ENCODE data around the gene SLC33A1. TPM values are rescaled to one million over a fixed set of nuclear protein-coding genes. Genes with fewer than 3 reads are reported as not detected.

SLC33A1 gene
- total RNA-seq, 2 experiments from 2014 or later, result 18.5 to 19.8 TPM

DNA sequence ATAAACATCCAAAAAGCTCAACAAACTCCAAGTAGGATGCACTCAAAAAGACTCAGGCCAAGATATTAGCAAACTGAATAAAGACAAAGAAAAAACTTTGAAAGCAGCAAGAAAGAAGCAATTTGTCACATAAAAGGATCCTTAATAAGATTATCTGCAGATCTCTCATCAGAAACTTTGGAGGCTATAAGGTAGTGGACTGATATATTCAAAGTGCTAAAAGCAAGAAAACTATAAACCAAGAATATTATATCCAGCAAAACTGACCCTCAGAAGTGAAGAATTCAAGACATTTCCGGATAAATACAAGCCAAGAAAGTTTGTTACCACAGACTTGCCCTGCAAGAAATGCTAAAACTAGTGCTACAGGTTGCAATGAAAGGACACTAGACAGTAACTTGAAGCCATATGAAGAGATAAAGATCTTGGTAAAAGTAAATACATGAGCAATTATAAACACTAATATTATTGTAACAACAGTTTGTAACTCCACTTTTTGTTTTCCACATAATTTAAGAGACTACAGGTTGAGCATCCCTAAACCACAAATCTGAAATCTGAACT lies 71.8 kb downstream of the SLC33A1 start:
- intact Hi-C loops (cut with micrococcal nuclease), result no loop called here
- H3K4me1 Mint-ChIP-seq (ENCODE audit: low read depth), result peaks cover 7% of the 10 kb centered on the region
- peaks cover 6% of the 10 kb centered on the region for H3K9me3 Mint-ChIP-seq
- TF ChIP-seq, protein P1, sequence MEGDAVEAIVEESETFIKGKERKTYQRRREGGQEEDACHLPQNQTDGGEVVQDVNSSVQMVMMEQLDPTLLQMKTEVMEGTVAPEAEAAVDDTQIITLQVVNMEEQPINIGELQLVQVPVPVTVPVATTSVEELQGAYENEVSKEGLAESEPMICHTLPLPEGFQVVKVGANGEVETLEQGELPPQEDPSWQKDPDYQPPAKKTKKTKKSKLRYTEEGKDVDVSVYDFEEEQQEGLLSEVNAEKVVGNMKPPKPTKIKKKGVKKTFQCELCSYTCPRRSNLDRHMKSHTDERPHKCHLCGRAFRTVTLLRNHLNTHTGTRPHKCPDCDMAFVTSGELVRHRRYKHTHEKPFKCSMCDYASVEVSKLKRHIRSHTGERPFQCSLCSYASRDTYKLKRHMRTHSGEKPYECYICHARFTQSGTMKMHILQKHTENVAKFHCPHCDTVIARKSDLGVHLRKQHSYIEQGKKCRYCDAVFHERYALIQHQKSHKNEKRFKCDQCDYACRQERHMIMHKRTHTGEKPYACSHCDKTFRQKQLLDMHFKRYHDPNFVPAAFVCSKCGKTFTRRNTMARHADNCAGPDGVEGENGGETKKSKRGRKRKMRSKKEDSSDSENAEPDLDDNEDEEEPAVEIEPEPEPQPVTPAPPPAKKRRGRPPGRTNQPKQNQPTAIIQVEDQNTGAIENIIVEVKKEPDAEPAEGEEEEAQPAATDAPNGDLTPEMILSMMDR (IDR thresholded peaks at IDR 0.05), result no peak
- DNase-seq (no peak), ATAC-seq (no peak)
- no peak overlapping the region for H3K4me3 Mint-ChIP-seq
- no peak overlapping the region for H3K27ac Mint-ChIP-seq
- CTCF ChIA-PET, result no interaction called here
- POLR2A ChIA-PET, result no interaction called here
- no peaks in the 10 kb centered on the region for H3K27me3 Mint-ChIP-seq
- H3K36me3 Mint-ChIP-seq (ENCODE audit: low read depth), result peaks cover 21% of the 10 kb centered on the region

DNA sequence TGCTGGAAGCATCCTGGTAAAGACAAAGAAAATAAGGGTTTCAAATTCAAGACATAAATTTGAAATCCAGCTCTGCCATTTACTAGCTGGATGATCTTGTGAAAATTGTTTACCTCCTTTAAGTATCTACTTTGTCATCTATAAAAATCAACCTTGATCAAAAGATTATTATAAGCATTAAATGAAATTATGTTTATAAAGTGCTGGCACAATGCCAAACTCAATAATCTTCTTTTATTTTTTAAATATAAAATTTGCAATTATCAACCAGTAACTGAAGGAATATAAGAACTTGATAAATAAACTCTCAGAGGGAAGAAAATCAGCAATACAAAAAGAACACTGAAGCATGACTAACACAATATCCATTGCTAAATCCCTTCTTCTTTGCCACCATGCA lies 73.9 kb downstream of the SLC33A1 start:
- Mint-ChIP-seq H3K27me3 (no peaks in the 10 kb centered on the region), H3K4me1 (ENCODE audit: low read depth) (no peaks in the 10 kb centered on the region), H3K4me3 (no peak overlapping the region), H3K9me3 (peaks cover 6% of the 10 kb centered on the region), H3K36me3 (ENCODE audit: low read depth) (peaks cover 21% of the 10 kb centered on the region), H3K27ac (no peak overlapping the region)
- no peak for DNase-seq
- POLR2A ChIA-PET, result no interaction called here
- TF ChIP-seq, protein P1 (IDR thresholded peaks at IDR 0.05), result no peak
- CTCF ChIA-PET, result interaction anchor here (1.4 to 1.9 kb wide), 3 partner anchors 26 to 428 kb away, joined by 3 to 7 read pairs (median 4); partner anchors contain the start of gene C3orf33
- intact Hi-C loops (cut with micrococcal nuclease), result no loop called here
- ATAC-seq, result no peak

DNA sequence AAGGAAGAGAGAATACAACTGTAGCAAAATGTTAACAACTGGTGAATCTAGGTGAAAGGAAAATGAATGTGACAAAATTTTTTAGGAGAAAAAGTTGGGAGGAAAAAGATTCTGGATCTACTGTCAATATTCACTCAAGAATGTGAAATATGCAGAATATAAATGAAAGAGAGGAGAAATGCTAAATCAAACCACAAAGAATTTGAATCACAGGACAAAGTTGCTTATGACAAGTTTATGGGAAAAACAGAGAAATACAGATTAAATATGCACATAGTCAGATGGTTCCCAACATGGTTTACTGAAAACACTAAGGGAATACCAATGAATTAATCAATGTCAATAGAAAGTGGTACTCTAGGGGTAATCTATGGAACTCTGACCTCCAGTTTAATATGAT lies 75.8 kb downstream of the SLC33A1 start:
- Mint-ChIP-seq H3K4me3 (no peak overlapping the region), H3K36me3 (ENCODE audit: low read depth) (peaks cover 29% of the 10 kb centered on the region), H3K4me1 (ENCODE audit: low read depth) (no peaks in the 10 kb centered on the region), H3K27ac (no peak overlapping the region), H3K27me3 (no peaks in the 10 kb centered on the region), H3K9me3 (peaks cover 6% of the 10 kb centered on the region)
- ChIA-PET POLR2A (no interaction called here), CTCF (no interaction called here)
- intact Hi-C loops (cut with micrococcal nuclease), result no loop called here
- TF ChIP-seq, protein P1 (IDR thresholded peaks at IDR 0.05), result no peak
- DNase-seq (no peak), ATAC-seq (no peak)

GRCh38 chr3:155772801-155773200 lies 81.4 kb downstream of the SLC33A1 start:
- Mint-ChIP-seq H3K4me3 (no peak overlapping the region), H3K27ac (no peak overlapping the region), H3K9me3 (no peaks in the 10 kb centered on the region), H3K36me3 (ENCODE audit: low read depth) (peaks cover 18% of the 10 kb centered on the region), H3K27me3 (no peaks in the 10 kb centered on the region), H3K4me1 (ENCODE audit: low read depth) (no peaks in the 10 kb centered on the region)
- intact Hi-C loops (cut with micrococcal nuclease), result no loop called here
- DNase-seq, result no peak
- TF ChIP-seq, protein P1 (IDR thresholded peaks at IDR 0.05), result no peak
- POLR2A ChIA-PET, result interaction anchor here (0.6 kb wide), 1 partner anchor 21 kb away, joined by 3 read pairs; no protein-coding TSS in a partner anchor
- CTCF ChIA-PET, result interaction anchor here (0.8 to 1.9 kb wide), 3 partner anchors 9 to 33 kb away, joined by 3 to 10 read pairs (median 3); partner anchors contain the start of gene C3orf33
- ATAC-seq, result no peak

DNA sequence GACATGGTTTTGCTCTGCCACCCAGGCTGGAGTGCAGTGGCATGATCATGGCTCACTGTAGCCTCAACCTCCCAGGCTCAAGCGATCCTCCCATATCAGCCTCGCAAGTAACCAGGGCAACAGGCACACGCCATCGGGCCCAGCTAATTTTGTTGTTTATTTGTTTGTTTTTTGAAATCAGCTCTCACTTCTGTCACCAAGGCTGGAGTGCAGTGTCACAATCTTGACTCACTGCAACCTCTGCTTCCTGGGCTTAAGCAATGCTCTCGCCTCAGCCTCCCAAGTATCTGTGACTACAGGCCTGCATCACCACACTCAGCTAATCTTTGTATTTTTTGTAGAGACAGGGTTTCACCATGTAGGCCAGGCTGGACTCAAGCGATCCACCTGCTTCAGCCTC lies 83.1 kb downstream of the SLC33A1 start:
- peaks cover 2% of the 10 kb centered on the region for H3K4me1 Mint-ChIP-seq (ENCODE audit: low read depth)
- DNase-seq (no peak), ATAC-seq (no peak)
- no peak overlapping the region for H3K27ac Mint-ChIP-seq
- no peak overlapping the region for H3K4me3 Mint-ChIP-seq
- H3K9me3 Mint-ChIP-seq, result no peaks in the 10 kb centered on the region
- H3K36me3 Mint-ChIP-seq (ENCODE audit: low read depth), result peaks cover 22% of the 10 kb centered on the region
- ChIA-PET POLR2A (no interaction called here), CTCF (no interaction called here)
- intact Hi-C loops (cut with micrococcal nuclease), result no loop called here
- H3K27me3 Mint-ChIP-seq, result no peaks in the 10 kb centered on the region
- TF ChIP-seq, protein P1 (IDR thresholded peaks at IDR 0.05), result no peak

Other genes with a start within 250 kb of the SLC33A1 start
- gene PLCH1, start 109.4 kb downstream of the SLC33A1 start, total RNA-seq, result under 1 TPM; 0.20 to 0.32 TPM
- 1 to 10 TPM; 2.4 to 3.6 TPM for gene C3orf33, start 48.1 kb downstream of the SLC33A1 start, total RNA-seq
- 100 to 1,000 TPM; 143 to 148 TPM for gene GMPS, start 16.2 kb upstream of the SLC33A1 start, total RNA-seq